ENCODE data around the gene GNA12.

DNA sequence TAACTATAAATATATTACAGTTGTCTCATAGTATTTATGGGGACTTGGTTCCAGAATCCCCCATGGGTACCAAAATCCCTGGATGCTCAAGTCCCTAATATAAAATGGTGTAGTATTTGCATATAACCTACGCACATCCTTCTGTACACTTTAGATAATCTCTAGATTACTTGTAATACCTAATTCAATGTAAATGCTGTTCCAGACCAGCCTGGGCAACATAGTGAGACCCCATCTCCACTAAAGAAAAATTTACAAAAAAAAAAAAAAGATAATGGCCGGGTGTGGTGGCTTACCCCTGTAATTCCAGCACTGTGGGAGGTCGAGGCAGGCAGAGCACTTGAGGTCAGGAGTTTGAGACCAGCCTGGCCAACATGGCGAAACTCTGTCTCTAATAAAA lies 17.4 kb upstream of the GNA12 start:
- TF ChIP-seq EZH2phosphoT487 (IDR thresholded peaks at IDR 0.05; ENCODE audit: insufficient read depth, low read depth), result no peak
- TF ChIP-seq EZH2 (IDR thresholded peaks at IDR 0.05; ENCODE audit: insufficient read depth, poor library complexity, severe bottlenecking), result no peak

Measured in GM23248 (cell line).